SU-DHL-6 (cell line): ENCODE results near the gene DMXL1.

ENCODE experiments used
- CTCF ChIP-seq: fragments of 200-600 bp; sonication (generic); IDR thresholded peaks from one replicate; pipeline ENCODE4 v1.5.1; 2017; ENCODE audit warnings: antibody characterized with exemption, mild to moderate bottlenecking, low read length, moderate library complexity; ENCODE audit not compliant: insufficient read depth, poor library complexity, severe bottlenecking
- EZH2phosphoT487 ChIP-seq: fragments of 200-600 bp; sonication (generic), shearing (Covaris generic); conservative IDR thresholded peaks from 2 replicates; pipeline ENCODE4 v1.6.1; 2018; ENCODE audit warnings: mild to moderate bottlenecking, antibody characterized with exemption, low read length, moderate library complexity, mixed read lengths

GRCh38 chr5:119022773-119023172, 48.1 kb upstream of the DMXL1 start:
- no peak for TF ChIP-seq CTCF
- no peak for TF ChIP-seq EZH2phosphoT487
